Measurements from ENCODE around the gene SAMD4A. TPM values are rescaled to one million over a fixed set of nuclear protein-coding genes. Genes with fewer than 3 reads are reported as not detected.

Gene SAMD4A
- total and polyA plus RNA-seq, 2 of the 4 experiments (the other 2 are of a cell fraction), result 22.9 to 38.2 TPM

DNA sequence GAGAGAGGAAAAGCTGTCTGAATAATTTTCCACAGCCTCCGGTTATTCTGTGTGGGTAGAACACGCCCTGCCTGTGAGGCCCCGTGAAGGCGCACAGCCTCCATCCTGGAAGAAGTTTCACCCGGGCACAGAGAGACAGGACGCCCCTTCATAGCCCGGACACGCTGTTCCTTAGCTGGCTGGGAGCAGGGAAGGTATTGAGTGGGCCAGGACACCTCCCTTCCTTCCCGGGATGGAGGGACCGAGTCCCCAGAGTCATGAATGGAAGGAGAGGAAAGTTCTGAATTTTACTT is 200.2 kb downstream of the SAMD4A start (continued):
- TF ChIP-seq, protein P1, sequence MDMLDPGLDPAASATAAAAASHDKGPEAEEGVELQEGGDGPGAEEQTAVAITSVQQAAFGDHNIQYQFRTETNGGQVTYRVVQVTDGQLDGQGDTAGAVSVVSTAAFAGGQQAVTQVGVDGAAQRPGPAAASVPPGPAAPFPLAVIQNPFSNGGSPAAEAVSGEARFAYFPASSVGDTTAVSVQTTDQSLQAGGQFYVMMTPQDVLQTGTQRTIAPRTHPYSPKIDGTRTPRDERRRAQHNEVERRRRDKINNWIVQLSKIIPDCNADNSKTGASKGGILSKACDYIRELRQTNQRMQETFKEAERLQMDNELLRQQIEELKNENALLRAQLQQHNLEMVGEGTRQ (IDR thresholded peaks at IDR 0.05; ENCODE audit: low read depth, low read length), result no peak
- no peak for TF ChIP-seq RFX5 (IDR thresholded peaks at IDR 0.05; ENCODE audit: low read depth, low read length)
- TF ChIP-seq MAFK (IDR thresholded peaks at IDR 0.05; ENCODE audit: low read depth, low read length), result no peak
- TF ChIP-seq RCOR1 (IDR thresholded peaks at IDR 0.05; ENCODE audit: insufficient replicate concordance, low read length), result no peak
- TF ChIP-seq CEBPB (IDR thresholded peaks at IDR 0.05; ENCODE audit: low read depth, low read length), result no peak

DNA sequence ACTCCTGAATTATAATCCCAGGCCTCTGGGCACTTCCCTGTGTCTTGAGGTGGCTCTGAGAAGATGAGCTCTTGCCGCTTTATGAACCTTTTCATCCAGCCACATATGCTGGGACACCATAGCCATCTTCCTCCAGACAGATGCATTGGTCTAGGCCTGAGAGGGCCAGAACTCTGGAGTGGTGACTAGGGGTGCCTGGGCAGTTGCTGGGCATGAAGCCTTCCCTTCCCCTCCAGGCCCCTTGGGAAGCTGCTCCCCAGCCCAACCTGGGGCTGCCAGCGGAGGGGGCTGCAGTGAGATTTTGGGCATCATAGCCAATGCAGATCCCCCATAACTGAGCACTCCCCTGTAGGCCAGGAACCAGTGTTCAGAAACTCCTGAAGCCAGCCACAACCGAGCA is 200.5 kb downstream of the SAMD4A start:
- CTCF ChIA-PET, result no interaction called here

More for the DNA sequence above, 200.5 kb downstream of the SAMD4A start:
- TF ChIP-seq RFX5 (IDR thresholded peaks at IDR 0.05; ENCODE audit: low read depth, low read length) (no peak), NFE2L2 (IDR thresholded peaks at IDR 0.05; ENCODE audit: low read depth, low read length) (no peak), MAFK (IDR thresholded peaks at IDR 0.05; ENCODE audit: low read depth, low read length) (no peak), MXI1 (IDR thresholded peaks at IDR 0.05; ENCODE audit: borderline replicate concordance, low read depth, low read length) (no peak), SMC3 (IDR thresholded peaks at IDR 0.05; ENCODE audit: low read depth, low read length) (no peak), BHLHE40 (IDR thresholded peaks at IDR 0.05; ENCODE audit: low read depth, low read length) (no peak), POLR2A (IDR thresholded peaks at IDR 0.05; ENCODE audit: low read depth, low read length) (no peak), FOS (IDR thresholded peaks at IDR 0.05; ENCODE audit: low read depth, low read length) (no peak), MAZ (IDR thresholded peaks at IDR 0.05; ENCODE audit: borderline replicate concordance, low read depth, low read length) (no peak), RAD21 (IDR thresholded peaks at IDR 0.05; ENCODE audit: low read length) (no peak)
- TF ChIP-seq, protein P2, sequence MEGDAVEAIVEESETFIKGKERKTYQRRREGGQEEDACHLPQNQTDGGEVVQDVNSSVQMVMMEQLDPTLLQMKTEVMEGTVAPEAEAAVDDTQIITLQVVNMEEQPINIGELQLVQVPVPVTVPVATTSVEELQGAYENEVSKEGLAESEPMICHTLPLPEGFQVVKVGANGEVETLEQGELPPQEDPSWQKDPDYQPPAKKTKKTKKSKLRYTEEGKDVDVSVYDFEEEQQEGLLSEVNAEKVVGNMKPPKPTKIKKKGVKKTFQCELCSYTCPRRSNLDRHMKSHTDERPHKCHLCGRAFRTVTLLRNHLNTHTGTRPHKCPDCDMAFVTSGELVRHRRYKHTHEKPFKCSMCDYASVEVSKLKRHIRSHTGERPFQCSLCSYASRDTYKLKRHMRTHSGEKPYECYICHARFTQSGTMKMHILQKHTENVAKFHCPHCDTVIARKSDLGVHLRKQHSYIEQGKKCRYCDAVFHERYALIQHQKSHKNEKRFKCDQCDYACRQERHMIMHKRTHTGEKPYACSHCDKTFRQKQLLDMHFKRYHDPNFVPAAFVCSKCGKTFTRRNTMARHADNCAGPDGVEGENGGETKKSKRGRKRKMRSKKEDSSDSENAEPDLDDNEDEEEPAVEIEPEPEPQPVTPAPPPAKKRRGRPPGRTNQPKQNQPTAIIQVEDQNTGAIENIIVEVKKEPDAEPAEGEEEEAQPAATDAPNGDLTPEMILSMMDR (conservative IDR thresholded peaks at IDR 0.05; ENCODE audit: low read depth, low read length), result no peak
- Histone ChIP-seq H3K4me3 (ENCODE audit: insufficient read depth, low read depth, low read length) (no peak overlapping the region), H2BK5ac (ENCODE audit: low read depth, low read length, poor library complexity, severe bottlenecking) (no peak overlapping the region), H3K4me2 (ENCODE audit: low read depth, low read length) (no peak overlapping the region), H2BK15ac (ENCODE audit: low read depth, low read length) (no peak overlapping the region), H4K5ac (ENCODE audit: low read depth, low read length) (no peak overlapping the region), H3K18ac (ENCODE audit: low read depth, low read length) (no peak overlapping the region), H3K9me3 (ENCODE audit: control insufficient read depth, insufficient read depth, low read length) (no peaks in the 10 kb centered on the region), H3K4me1 (ENCODE audit: control insufficient read depth, insufficient read depth, low read length) (peaks cover 8% of the 10 kb centered on the region), H4K20me1 (ENCODE audit: insufficient read depth, low read length) (no peaks in the 10 kb centered on the region), H2AK9ac (replicated peaks; ENCODE audit: low read depth, low read length, poor library complexity) (no peak overlapping the region), H2BK120ac (ENCODE audit: low read depth, low read length) (no peak overlapping the region), H3K79me1 (ENCODE audit: low read depth in 1 of 2, low read length in 2 of 2) (peaks cover 32 to 78% of the 10 kb centered on the region in 2 experiments), H3K9me1 (ENCODE audit: insufficient read depth, low read length) (peaks cover 14% of the 10 kb centered on the region; the same call in 1 of the 2 replicates), H3K4ac (ENCODE audit: low read depth, low read length) (no peak overlapping the region), H3K27me3 (ENCODE audit: control insufficient read depth, insufficient read depth, low read length) (no peaks in the 10 kb centered on the region), H3K56ac (ENCODE audit: extremely low read depth, insufficient read depth, low read length) (no peak overlapping the region), H3K9ac (ENCODE audit: low read depth, low read length) (no peak overlapping the region), H2AK5ac (ENCODE audit: low read depth, low read length) (no peak overlapping the region), H3K14ac (replicated peaks; ENCODE audit: low read depth, low read length) (no peak overlapping the region), H4K91ac (ENCODE audit: insufficient read depth, low read depth, low read length) (no peak overlapping the region), H3K27ac (ENCODE audit: insufficient read depth, low read length) (no peak overlapping the region), H3K23ac (ENCODE audit: low read depth, low read length) (no peak overlapping the region), H4K8ac (ENCODE audit: low read depth in 2 of 2, low read length in 2 of 2) (no peak overlapping the region), H2AFZ (replicated peaks; ENCODE audit: low read length, poor library complexity) (no peak overlapping the region), H2BK20ac (ENCODE audit: low read depth, low read length) (no peak overlapping the region), H3K36me3 (ENCODE audit: control insufficient read depth, insufficient read depth, low read length) (peaks cover 60% of the 10 kb centered on the region)
- POLR2A ChIA-PET (ENCODE audit: unreplicated experiment), result no interaction called here
- in situ Hi-C loops (cut with MboI; ENCODE audit: low sequenced_read_pairs), result no loop called here
- dilution Hi-C loops (cut with HindIII; ENCODE audit: low sequenced_read_pairs, unreplicated experiment), result no loop called here
- DNase-seq, result no peak
- no TSS peak for BruUV-seq (replicated peaks)
- intact Hi-C loops (cut with micrococcal nuclease), result no loop called here
- no peak for ATAC-seq (ENCODE audit: low read depth)
- no CpG with 5 or more reads among the region's 3 CpGs for WGBS, 2 experiments (ENCODE audit: extremely low coverage in 2 of 2, insufficient read length in 1 of 2)
